GM10847 (cell line): ENCODE measurements around the gene PIGC.

ENCODE experiments used
- POLR2A ChIP-seq: IDR thresholded peaks from 2 replicates; pipeline ENCODE4 v1.6.1; 2011; ENCODE audit not compliant: insufficient read length; ENCODE audit errors: extremely low read depth

Gene PIGC

DNA sequence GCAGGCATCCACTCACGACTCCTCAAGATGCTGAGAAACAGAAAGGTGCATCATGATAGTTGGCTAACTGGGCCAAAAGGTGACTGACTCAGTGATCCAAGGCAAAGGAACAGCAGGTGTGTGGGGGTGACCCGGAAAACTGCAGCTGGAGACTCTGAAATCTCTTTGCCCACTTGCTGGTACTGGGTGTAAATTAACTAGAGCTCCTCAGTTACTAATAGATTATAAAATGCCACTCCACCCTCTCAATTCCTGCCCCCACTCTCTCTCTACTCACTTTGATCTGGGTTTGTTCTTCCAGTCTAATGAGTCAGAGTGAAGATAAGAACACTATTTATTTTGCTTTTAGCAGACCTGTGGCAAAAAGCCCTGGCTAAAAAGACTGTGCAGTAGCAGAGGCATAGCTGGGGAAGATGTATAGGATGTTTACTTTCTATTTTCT is 7.2 kb upstream of the PIGC start:
- no peak for TF ChIP-seq POLR2A

- no peak for TF ChIP-seq POLR2A
Observed at GRCh38 chr1:172450524-172450885, 6.6 kb upstream of the PIGC start.

GRCh38 chr1:172449585-172450523 is 6.0 kb upstream of the PIGC start:
- no peak for TF ChIP-seq POLR2A

DNA sequence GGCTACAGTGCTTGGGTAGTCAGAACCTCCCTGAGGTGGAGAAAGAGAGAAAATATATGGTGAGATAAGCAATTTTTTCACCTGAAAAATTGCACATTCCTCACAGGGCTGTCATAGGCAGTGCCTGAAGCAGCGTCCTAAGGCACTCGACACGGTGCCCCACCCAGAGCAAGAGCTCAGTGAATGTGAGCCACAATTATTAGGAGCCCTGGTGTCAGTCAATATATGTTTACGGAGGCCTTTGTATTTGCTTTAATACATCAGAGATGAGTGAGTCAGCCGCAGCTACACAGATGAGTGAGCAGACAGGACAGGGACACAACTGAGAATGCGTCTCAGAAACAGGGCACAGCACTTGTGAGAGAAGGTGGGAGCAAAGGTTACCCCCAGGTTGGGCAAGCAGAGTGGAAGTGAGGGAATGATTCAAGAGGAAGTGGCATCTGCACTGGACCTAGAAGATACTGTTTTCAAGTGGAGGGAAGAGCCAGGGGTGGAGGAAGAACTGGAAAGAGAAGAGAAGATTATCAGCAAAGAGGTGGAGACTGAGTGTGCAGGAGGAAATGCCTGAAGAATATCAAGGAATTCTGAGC is 5.2 kb upstream of the PIGC start:
- no peak for TF ChIP-seq POLR2A

GRCh38 chr1:172447641-172448040 is 3.8 kb upstream of the PIGC start:
- TF ChIP-seq POLR2A = no peak

GRCh38 chr1:172446547-172446946 is 2.7 kb upstream of the PIGC start:
- no peak for TF ChIP-seq POLR2A

DNA sequence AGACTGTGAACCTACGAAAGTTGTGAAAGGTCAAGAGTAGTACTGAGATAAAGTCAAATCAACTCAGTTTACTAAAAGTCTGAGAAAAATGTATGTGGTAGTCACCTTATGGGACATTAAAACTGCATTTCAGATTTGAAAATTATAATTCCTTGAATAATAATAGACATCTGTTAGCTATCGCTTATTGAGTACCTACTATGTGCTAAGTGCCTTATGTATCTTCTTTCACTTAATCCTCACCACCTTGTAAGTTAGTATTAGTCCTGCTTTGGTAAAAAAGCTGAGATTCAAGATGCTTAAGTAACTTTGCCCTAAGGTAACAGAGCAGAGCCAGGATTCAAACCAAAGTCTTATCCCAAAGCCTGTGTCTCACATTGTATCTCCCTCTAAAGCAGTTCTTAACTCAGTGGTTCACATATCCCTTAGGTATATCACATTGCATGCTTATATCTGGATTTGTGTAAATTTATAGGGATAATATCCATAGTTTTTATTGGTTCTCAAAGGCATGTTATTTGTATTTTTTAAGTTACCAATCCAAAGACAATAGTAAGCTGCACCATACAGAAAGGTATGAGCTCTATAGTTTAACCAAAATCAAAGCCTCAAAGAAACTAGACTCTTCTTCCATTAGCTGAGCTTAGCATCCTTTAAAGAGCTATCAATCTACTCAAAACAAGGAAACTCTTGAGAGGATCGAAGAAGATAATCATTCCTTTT is 865 bp downstream of the PIGC start:
- no peak for TF ChIP-seq POLR2A

DNA sequence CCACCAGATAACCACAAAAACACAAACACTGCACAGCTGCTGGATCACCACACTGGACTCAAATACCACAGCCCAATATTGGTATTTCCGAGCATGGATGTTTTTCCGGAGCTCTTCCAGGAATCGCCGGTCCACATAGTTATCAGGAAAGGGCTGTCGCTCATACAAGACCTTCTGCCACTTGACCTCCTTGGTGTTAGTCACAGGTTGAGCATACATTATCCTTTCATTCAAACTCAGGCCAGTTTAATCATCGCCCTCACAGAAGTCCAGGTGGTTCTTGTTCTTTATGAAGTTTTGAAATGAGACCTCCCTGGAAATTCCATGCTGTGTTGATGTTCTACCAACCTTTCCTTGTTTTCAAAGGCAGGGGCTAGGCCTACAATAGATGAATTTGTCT is 1.5 kb downstream of the PIGC start:
- no peak for TF ChIP-seq POLR2A

DNA sequence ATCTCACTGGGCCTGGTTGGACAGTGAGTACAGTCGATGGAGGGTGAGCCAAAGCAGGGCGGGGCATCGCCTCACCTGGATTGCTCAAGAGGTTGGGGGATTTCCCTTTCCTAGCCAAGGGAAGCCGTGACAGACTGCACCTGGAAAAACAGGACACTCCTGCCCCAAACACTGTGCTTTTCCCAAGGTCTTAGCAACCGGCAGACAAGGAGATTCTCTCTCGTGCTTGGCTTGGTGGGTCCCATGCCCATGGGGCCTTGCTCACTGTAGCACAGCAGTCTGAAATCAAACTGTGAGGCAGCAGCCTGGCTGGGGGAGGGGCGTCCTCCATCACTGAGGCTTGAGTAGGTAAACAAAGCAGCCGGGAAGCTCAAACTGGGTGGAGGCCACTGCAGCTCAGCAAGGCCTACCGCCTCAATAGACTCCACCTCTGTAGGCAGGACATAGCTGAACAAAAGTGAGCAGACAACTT is 12.1 kb downstream of the PIGC start:
- TF ChIP-seq POLR2A = no peak

DNA sequence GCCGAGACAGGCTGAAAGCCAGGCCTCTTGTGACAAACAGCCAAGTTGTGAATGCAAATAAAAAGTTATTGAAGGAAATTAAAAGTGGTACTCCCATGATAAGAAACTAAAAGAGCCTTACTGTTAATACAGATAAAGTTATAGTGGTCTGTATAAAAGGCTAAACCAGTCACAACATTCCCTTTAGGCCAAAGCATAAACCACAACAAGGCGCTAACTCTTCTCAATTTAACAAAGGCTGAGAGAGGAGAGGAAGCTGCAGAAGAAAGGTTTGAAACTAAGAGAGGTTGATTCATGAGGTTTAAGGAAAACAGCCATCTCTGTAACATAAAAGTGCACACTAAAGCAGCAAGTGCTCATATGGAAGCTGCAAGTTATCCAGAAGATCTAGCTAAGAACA is 12.7 kb downstream of the PIGC start:
- no peak for TF ChIP-seq POLR2A

GRCh38 chr1:172430128-172430454 is 13.8 kb downstream of the PIGC start:
- TF ChIP-seq POLR2A = no peak

GRCh38 chr1:172429331-172430127 is 14.3 kb downstream of the PIGC start:
- TF ChIP-seq POLR2A = no peak

DNA sequence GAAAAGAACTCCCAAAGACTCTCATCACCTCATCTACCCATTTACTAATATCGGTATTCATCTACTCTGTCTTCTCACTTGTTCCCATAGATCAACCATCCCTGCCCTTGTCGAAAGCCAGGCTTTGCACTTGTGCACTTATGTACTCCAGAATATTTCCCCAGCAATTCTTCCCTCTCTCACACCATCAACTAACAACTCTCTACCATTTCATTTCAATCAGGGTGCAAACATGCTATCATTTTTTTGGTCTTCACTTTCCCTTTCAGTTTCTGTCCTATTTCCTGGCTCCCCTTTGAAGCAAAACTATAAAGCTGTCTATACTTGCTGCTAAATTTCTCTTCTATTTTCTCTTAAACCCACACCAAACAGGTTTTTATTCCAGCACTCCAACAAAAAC is 16.7 kb downstream of the PIGC start:
- TF ChIP-seq POLR2A = no peak

- TF ChIP-seq POLR2A = no peak
Observed at GRCh38 chr1:172425339-172425738, 18.5 kb downstream of the PIGC start.

GRCh38 chr1:172423336-172423735 is 20.5 kb downstream of the PIGC start:
- TF ChIP-seq POLR2A = no peak
